ENCODE results near the gene NBAS.

NBAS gene

DNA sequence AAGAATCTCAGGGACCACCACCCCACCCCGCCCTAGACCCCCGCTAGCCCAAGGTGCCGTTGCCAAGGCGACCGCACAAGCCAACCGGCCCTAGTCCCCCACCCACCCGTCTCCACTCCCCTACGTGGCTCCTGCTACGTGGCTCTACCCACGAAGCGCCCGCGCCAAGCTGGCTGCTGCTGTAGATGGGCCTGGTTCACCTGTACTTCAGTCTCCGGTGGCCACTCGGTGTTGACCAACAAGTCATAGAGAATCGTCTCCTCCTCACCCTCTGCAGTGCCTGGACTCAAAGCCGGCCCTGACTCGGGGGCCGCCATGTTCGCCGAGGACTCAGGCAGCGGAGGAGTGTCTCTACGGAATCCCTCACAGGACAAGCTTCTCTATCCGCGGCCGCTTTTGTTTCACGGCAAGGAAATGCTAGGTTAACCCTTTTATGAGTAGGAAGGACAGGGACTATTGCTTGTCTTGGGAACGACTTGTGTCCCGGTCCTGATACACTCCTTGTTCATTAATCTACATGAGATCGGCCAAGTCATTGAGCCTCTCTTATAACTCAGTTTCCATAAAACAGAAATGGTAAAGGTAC, at the start of gene NBAS:
NBAS (minus strand) TSS at position 347 of the 586 bp plus-strand sequence; CDS start at position 317, 30 bp downstream.
- TF ChIP-seq, protein P1, sequence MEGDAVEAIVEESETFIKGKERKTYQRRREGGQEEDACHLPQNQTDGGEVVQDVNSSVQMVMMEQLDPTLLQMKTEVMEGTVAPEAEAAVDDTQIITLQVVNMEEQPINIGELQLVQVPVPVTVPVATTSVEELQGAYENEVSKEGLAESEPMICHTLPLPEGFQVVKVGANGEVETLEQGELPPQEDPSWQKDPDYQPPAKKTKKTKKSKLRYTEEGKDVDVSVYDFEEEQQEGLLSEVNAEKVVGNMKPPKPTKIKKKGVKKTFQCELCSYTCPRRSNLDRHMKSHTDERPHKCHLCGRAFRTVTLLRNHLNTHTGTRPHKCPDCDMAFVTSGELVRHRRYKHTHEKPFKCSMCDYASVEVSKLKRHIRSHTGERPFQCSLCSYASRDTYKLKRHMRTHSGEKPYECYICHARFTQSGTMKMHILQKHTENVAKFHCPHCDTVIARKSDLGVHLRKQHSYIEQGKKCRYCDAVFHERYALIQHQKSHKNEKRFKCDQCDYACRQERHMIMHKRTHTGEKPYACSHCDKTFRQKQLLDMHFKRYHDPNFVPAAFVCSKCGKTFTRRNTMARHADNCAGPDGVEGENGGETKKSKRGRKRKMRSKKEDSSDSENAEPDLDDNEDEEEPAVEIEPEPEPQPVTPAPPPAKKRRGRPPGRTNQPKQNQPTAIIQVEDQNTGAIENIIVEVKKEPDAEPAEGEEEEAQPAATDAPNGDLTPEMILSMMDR (IDR thresholded peaks at IDR 0.05), result no peak
- Histone ChIP-seq H3K4me3 (peak within 1 kb of the TSS; percentile 70 to 84), H3K27me3 (no peaks in the 10 kb centered on the region), H3K36me3 (no peaks in the 10 kb centered on the region), H3K9me3 (no peaks in the 10 kb centered on the region), H3K27ac (peak within 1 kb of the TSS; percentile 77 to 80), H3K4me1 (peaks cover 0 to 23% (median 18%) of the 10 kb centered on the region in 4 donors)
- peak; percentile 85 to 89 for DNase-seq
- intact Hi-C loops (cut with DNase I; ENCODE audit: low total_unique reads), result no loop called here

DNA sequence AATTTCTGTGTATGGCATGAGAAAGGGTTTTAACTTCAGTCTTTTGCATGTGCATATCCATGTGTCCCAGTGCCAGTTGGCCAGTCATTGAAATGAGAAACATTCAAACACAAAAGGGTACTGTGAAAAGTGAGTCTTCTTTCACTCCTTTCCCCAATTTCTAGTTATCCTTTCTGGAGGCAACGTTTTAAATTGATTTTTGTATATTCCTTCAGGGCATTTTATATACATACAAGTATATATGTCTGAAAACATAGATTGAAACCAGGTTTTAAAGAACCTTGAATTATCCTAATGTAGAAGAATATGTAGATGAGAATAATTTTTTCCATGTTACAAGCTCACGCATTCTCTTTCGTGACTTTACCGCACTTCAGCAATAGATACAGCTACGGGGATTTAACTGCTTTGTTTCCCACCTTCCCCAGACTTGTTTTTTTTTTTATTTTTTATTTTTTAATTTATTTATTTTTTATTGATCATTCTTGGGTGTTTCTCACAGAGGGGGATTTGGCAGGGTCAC, 49.4 kb upstream of the NBAS start:
- H3K36me3 ChIP-seq, result peaks cover 49 to 80% (median 53%) of the 10 kb centered on the region in 3 donors
- no peak overlapping the region for H3K27ac ChIP-seq
- no peak overlapping the region for H3K4me3 ChIP-seq
- no peaks in the 10 kb centered on the region for H3K9me3 ChIP-seq
- TF ChIP-seq, protein P1 (IDR thresholded peaks at IDR 0.05), result no peak
- no peak for DNase-seq
- H3K27me3 ChIP-seq, result no peaks in the 10 kb centered on the region
- H3K4me1 ChIP-seq, result no peaks in the 10 kb centered on the region
- intact Hi-C loops (cut with DNase I; ENCODE audit: low total_unique reads), result no loop called here

DNA sequence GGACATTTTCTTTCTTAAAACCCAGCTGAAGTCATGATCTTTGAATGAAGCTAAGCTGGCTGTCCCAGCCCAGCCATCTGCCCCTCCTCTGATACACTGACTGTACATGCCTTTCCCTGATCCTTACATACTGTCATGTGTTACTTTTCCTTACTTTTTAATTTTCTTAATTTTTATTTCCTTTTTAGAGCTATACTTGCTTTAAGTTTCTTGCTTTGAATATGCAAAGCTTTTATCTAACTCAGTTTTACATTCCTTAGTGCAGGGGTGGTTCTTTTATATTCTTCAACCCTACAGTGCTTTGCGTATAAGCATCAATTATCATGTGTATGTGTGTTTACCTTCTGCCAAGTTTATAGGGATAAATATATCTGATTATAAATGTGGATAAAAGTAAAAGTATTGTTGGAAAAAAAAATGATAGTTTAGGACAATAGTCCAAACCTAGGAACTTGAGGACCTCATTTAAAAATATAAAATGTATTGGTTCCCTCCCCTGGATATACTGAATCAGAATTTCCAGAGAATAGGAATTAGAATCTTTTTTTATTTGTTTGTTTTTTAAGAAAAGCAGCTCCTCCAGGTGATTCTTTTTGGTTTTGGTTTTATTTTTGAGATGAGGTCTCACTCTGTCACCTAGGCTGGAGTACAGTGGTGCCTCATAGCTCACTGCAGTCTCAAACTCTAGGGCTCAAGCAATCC, 48.4 kb upstream of the NBAS start:
- Histone ChIP-seq H3K36me3 (peaks cover 56 to 80% (median 59%) of the 10 kb centered on the region in 3 donors), H3K27me3 (no peaks in the 10 kb centered on the region), H3K4me3 (no peak overlapping the region), H3K4me1 (no peaks in the 10 kb centered on the region), H3K27ac (no peak overlapping the region), H3K9me3 (no peaks in the 10 kb centered on the region)
- no peak for DNase-seq
- TF ChIP-seq, protein P1 (IDR thresholded peaks at IDR 0.05), result no peak
- intact Hi-C loops (cut with DNase I; ENCODE audit: low total_unique reads), result no loop called here

DNA sequence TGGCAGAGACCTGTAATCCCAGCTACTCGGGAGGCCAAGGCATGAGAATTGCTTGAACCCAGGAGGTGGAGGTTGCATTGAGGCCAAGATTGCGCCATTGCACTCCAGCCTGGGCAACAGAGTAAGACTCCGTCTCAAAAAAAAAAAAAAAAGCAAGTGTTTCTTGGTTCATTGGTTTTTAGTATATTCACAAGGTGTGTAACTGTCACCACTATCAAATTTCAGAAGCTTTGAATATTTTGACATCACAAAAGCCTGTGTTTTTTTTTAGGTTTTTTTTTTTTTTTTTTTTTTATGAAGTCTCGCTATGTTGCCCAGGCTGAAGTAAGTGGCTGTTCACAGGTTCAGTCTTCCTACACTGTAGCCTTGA, 47.2 kb upstream of the NBAS start:
- TF ChIP-seq, protein P1 (IDR thresholded peaks at IDR 0.05), result no peak
- H3K4me1 ChIP-seq, result no peaks in the 10 kb centered on the region
- no peak for DNase-seq
- no peak overlapping the region for H3K27ac ChIP-seq
- peaks cover 67 to 80% (median 70%) of the 10 kb centered on the region in 3 donors for H3K36me3 ChIP-seq
- no peak overlapping the region for H3K4me3 ChIP-seq
- intact Hi-C loops (cut with DNase I; ENCODE audit: low total_unique reads), result no loop called here
- no peaks in the 10 kb centered on the region for H3K27me3 ChIP-seq
- no peaks in the 10 kb centered on the region for H3K9me3 ChIP-seq

DNA sequence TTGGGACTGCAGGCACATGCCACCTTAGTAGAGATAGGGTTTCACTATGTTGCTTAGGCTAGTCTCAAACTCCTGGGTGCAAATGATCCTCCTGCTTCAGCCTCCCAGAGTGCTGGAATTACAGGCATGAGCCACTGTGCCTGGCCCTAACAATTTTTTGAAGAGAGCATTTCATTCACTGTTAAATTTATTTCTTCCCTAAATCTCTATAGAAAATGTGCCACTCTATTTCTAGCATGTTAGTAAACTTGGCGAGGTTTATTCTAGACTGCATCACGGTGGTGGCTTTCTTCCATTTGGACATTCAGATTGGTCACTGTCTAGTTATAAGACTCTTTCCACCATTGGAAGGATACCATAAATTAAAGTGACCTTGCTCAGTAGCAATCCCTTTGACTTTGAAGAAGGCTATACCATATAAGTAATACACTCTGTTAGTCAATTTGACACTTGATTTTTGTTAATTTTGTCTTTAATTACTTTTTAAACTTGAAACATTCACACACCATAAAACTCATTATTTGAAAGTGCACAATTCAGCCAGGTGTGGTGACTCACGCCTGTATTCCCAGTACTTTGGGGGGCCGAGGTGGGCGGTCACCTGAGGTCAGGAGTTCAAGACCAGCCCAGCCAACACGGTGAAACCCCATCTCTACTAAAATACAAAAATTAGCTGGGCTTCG, 46.7 kb upstream of the NBAS start:
- no peaks in the 10 kb centered on the region for H3K4me1 ChIP-seq
- TF ChIP-seq, protein P1 (IDR thresholded peaks at IDR 0.05), result no peak
- intact Hi-C loops (cut with DNase I; ENCODE audit: low total_unique reads), result no loop called here
- H3K36me3 ChIP-seq, result peaks cover 73 to 80% (median 76%) of the 10 kb centered on the region in 3 donors
- H3K4me3 ChIP-seq, result no peak overlapping the region
- DNase-seq, result no peak
- no peaks in the 10 kb centered on the region for H3K27me3 ChIP-seq
- H3K27ac ChIP-seq, result no peak overlapping the region
- H3K9me3 ChIP-seq, result no peaks in the 10 kb centered on the region

All from tibial artery (tissue), 4 donors.